Duodenal mucosa (tissue), 2 donors: ENCODE data around the gene FHOD3.

Experiments
- H3K27ac ChIP-seq: one replicate; pipeline ENCODE4 v1.7.0; 2013; ENCODE audit warnings: low read depth, low read length
- H3K27me3 ChIP-seq, 2 donors: one replicate each; pipeline ENCODE4 v1.7.0; 2013; ENCODE audit warnings: low read length in 2 of 2, control low read depth in 1 of 2; ENCODE audit not compliant: insufficient read depth in 2 of 2, control insufficient read depth in 1 of 2
- H3K36me3 ChIP-seq, 2 donors: one replicate each; pipeline ENCODE4 v1.7.0; 2013; ENCODE audit warnings: low read length in 2 of 2, control low read depth in 1 of 2; ENCODE audit not compliant: insufficient read depth in 2 of 2, control insufficient read depth in 1 of 2
- H3K4me1 ChIP-seq, 2 donors: one replicate each; pipeline ENCODE4 v1.7.0; 2013; ENCODE audit warnings: low read length in 2 of 2, control low read depth in 1 of 2; ENCODE audit not compliant: insufficient read depth in 2 of 2, control insufficient read depth in 1 of 2
- H3K4me3 ChIP-seq, 2 donors: one replicate each; pipeline ENCODE4 v1.7.0; 2013; ENCODE audit warnings: low read length in 2 of 2, low read depth in 1 of 2
- H3K9ac ChIP-seq, 2 donors: one replicate each; pipeline ENCODE4 v1.7.0; 2013; ENCODE audit warnings: low read length in 2 of 2, low read depth in 1 of 2
- H3K9me3 ChIP-seq, 2 donors: one replicate each; pipeline ENCODE4 v1.7.0; 2013; ENCODE audit warnings: low read length in 2 of 2, control low read depth in 1 of 2; ENCODE audit not compliant: control insufficient read depth in 1 of 2

Gene FHOD3

GRCh38 chr18:36828157-36828629, 530.7 kb downstream of the FHOD3 start:
- Histone ChIP-seq H3K27ac (peak overlapping the region; percentile 66), H3K9ac (peak overlapping the region; percentile 78 to 91), H3K4me3 (peak overlapping the region; percentile 92 to 93), H3K4me1 (peaks cover 8 to 15% of the 10 kb centered on the region in 2 donors), H3K36me3 (no peaks in the 10 kb centered on the region), H3K9me3 (no peaks in the 10 kb centered on the region), H3K27me3 (no peaks in the 10 kb centered on the region)

- peaks cover 8 to 15% of the 10 kb centered on the region in 2 donors for H3K4me1 ChIP-seq
Observed at GRCh38 chr18:36828630-36829361, 531.3 kb downstream of the FHOD3 start, which contains the start of the genes KIAA1328 and TPGS2. TSS of gene KIAA1328 (plus strand) at chr18:36829127. CDS start at chr18:36829139, 12 bp downstream. TSS of gene TPGS2 (minus strand) at chr18:36829002. CDS start at chr18:36828767, 235 bp downstream.

More at GRCh38 chr18:36828630-36829361, 531.3 kb downstream of the FHOD3 start, which contains the start of the genes KIAA1328 and TPGS2:
- H3K27ac ChIP-seq, result peak within 1 kb of the TSS; percentile 66
- H3K27me3 ChIP-seq, result no peaks in the 10 kb centered on the region
- H3K9ac ChIP-seq, result peak within 1 kb of the TSS; percentile 78 to 91
- H3K9me3 ChIP-seq, result no peaks in the 10 kb centered on the region
- no peaks in the 10 kb centered on the region for H3K36me3 ChIP-seq
- peak within 1 kb of the TSS; percentile 92 to 93 for H3K4me3 ChIP-seq
